ENCODE measurements around the gene HSD3B1.
A peak's percentile ranks its signal among the peaks of the same experiment; 100 is the strongest.
"Not testable (repeated sequence)": the region's sequence is repeated elsewhere in the genome, so short reads cannot be mapped to it uniquely, and the experiment has no call there.

The HSD3B1 gene

GRCh38 chr1:119515221-119515620 lies 8.2 kb downstream of the HSD3B1 start:
- TF ChIP-seq, protein P1, sequence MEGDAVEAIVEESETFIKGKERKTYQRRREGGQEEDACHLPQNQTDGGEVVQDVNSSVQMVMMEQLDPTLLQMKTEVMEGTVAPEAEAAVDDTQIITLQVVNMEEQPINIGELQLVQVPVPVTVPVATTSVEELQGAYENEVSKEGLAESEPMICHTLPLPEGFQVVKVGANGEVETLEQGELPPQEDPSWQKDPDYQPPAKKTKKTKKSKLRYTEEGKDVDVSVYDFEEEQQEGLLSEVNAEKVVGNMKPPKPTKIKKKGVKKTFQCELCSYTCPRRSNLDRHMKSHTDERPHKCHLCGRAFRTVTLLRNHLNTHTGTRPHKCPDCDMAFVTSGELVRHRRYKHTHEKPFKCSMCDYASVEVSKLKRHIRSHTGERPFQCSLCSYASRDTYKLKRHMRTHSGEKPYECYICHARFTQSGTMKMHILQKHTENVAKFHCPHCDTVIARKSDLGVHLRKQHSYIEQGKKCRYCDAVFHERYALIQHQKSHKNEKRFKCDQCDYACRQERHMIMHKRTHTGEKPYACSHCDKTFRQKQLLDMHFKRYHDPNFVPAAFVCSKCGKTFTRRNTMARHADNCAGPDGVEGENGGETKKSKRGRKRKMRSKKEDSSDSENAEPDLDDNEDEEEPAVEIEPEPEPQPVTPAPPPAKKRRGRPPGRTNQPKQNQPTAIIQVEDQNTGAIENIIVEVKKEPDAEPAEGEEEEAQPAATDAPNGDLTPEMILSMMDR (conservative IDR thresholded peaks at IDR 0.05; ENCODE audit: low read depth), result no peak
- CTCF ChIA-PET, result no interaction called here

DNA sequence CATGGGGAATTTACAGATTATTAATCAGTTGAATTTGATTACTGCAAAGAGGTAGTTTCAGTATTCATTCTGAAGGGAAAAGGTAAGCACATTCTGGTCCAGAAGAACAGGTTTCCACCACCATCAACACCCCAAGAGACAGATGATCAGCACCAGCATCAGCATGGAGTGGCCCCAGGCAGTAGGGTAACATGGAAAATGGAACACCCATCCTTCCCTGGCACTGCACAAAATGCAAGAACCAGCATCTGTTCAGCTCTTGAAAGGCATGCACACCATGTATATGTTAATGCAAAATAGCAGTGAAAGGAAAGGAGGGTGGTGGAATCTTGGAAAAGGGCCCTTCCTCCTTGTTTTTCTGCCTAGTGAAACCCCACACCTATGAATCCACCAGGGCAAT lies 9.2 kb downstream of the HSD3B1 start:
- TF ChIP-seq, protein P1 (conservative IDR thresholded peaks at IDR 0.05; ENCODE audit: low read depth), result no peak
- ChIA-PET POLR2A (ENCODE audit: low non-redundant PET) (interaction anchor here (0.7 kb wide), 1 partner anchor 1435 kb away, joined by 3 read pairs; no protein-coding TSS in a partner anchor), CTCF (no interaction called here)
- no peak overlapping the region for H3K27ac ChIP-seq
- DNase-seq (ENCODE audit: low spot score), result no peak

More at GRCh38 chr1:119515221-119515620, 8.2 kb downstream of the HSD3B1 start:
- DNase-seq (ENCODE audit: low spot score), result no peak
- POLR2A ChIA-PET (ENCODE audit: low non-redundant PET), result no interaction called here
- no peak overlapping the region for H3K27ac ChIP-seq

DNA sequence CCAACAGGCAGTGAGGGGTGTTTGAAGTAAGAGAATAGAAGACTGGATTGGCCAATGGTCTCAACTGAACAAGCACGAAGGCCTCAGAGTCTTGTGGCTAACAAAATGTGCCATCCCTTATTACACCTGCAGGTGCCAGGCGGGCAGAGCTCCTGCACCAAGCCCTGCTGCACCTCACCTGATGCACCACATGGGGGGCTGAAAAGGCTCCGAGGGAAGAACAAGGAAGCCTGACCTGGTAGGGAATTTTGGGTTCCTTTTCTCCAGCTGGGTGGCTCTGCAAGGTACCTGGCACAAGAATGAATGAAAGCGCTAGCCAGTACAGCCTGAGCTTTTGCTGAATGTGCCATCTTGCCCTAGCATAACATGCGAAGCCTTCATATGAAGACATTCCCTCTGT lies 9.7 kb downstream of the HSD3B1 start:
- ChIA-PET POLR2A (ENCODE audit: low non-redundant PET) (interaction anchor here (0.7 kb wide), 1 partner anchor 1436 kb away, joined by 3 read pairs; no protein-coding TSS in a partner anchor), CTCF (no interaction called here)
- H3K27ac ChIP-seq, result no peak overlapping the region
- TF ChIP-seq, protein P1 (conservative IDR thresholded peaks at IDR 0.05; ENCODE audit: low read depth), result no peak
- peak; percentile 9 for DNase-seq (ENCODE audit: low spot score)

GRCh38 chr1:119517667-119518066 lies 10.7 kb downstream of the HSD3B1 start:
- CTCF ChIA-PET; DNase-seq (ENCODE audit: low spot score); H3K27ac ChIP-seq; POLR2A ChIA-PET (ENCODE audit: low non-redundant PET): not testable (repeated sequence)

DNA sequence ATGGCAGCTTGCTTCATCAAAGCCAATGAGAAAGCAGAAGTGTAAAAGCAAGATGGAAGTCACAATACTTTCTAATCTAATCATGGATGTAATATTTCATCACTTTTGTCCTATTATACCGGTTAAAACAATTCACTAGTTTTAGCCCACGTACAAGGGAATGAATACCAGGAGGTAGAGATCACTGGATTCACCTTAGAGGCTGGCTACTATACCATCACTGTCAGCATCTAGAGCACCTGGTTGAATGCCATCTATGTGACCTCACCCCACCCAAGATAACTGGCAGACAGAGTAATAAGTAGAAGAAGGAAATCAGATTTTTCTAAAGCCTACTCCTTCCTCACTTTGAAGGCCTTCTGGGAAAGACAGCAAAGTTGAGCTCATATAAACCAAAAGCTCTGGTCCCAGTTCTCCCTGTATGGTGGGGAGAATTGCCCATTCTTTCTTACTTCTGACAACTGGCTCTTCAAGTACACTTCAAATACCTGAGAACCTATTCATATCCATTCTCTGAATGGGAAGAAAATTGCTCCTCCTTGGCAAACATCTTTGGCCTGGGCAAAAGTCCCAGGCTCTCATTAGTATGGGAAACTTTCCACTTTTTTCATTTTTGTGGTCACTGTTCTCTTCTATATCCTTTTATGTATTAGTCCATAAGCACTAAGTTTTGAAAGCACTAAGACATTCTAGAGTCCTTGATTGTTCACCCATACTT lies 24.8 kb downstream of the HSD3B1 start:
- CTCF ChIA-PET, result no interaction called here
- TF ChIP-seq, protein P1 (conservative IDR thresholded peaks at IDR 0.05; ENCODE audit: low read depth), result no peak
- no peak overlapping the region for H3K27ac ChIP-seq
- POLR2A ChIA-PET (ENCODE audit: low non-redundant PET), result no interaction called here
- no peak for DNase-seq (ENCODE audit: low spot score)

DNA sequence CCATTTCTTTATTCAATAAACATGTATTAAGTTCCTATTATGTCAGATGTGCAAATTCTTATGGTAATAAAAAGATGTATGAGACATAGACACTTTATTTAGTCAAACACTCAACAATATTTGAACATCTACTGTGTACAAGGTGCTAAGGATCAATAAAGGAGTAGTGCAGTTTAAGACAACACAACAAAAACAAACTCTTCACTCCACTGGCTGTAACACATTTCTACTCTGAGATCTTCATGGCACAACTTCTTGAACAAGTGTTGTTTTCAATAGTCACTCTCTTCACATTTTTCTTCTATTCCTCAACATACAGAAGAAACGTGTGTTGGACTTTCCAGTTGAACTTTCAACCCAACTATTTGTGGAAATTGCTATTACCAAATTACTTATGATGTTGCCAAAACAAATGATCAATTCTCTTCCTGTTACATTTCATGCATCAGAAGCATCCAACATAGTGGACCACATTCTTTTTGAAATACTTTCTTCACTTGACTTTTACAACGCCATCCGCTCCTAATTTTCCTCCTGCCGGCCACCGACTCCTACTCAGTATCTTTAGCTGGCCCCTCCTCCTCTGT lies 25.4 kb downstream of the HSD3B1 start:
- H3K27ac ChIP-seq, result no peak overlapping the region
- POLR2A ChIA-PET (ENCODE audit: low non-redundant PET), result no interaction called here
- no peak for DNase-seq (ENCODE audit: low spot score)
- CTCF ChIA-PET, result no interaction called here
- TF ChIP-seq, protein P1 (conservative IDR thresholded peaks at IDR 0.05; ENCODE audit: low read depth), result no peak

GRCh38 chr1:119535381-119535780 lies 28.4 kb downstream of the HSD3B1 start:
- ChIA-PET CTCF (no interaction called here), POLR2A (ENCODE audit: low non-redundant PET) (no interaction called here)
- DNase-seq (ENCODE audit: low spot score), result no peak
- TF ChIP-seq, protein P1 (conservative IDR thresholded peaks at IDR 0.05; ENCODE audit: low read depth), result no peak
- H3K27ac ChIP-seq, result no peak overlapping the region

All from RWPE1 (cell line).